Measurements from ENCODE around the gene ST3GAL2.

DNA sequence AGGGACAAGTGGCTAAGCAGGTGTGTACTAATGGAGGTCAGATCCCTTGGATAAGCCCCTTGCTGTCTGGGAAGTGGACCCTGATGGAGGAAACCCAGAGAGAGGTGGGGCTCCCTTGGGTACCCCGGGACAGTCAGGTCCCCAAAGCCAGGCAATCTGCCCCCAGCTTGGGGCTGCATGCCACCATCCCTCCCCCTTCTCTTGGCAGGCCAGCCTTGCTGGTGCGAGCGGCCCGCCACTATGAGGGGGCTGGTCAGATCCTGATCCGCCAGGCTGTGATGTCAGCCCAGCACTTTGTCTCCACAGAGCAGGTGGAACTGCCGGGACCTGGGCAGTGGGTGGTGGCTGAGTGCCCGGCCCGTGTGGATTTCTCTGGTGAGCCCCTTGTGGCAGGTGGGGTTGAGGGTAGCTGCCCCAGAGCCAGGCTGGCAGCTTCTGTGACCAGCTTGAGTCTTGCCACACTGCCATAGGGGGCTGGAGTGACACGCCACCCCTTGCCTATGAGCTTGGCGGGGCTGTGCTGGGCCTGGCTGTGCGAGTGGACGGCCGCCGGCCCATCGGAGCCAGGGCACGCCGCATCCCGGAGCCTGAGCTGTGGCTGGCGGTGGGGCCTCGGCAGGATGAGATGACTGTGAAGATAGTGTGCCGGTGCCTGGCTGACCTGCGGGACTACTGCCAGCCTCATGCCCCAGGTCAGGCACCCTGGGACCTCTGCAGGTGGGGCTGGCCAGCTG lies 35.6 kb upstream of the ST3GAL2 start:
- TF ChIP-seq, protein P1, sequence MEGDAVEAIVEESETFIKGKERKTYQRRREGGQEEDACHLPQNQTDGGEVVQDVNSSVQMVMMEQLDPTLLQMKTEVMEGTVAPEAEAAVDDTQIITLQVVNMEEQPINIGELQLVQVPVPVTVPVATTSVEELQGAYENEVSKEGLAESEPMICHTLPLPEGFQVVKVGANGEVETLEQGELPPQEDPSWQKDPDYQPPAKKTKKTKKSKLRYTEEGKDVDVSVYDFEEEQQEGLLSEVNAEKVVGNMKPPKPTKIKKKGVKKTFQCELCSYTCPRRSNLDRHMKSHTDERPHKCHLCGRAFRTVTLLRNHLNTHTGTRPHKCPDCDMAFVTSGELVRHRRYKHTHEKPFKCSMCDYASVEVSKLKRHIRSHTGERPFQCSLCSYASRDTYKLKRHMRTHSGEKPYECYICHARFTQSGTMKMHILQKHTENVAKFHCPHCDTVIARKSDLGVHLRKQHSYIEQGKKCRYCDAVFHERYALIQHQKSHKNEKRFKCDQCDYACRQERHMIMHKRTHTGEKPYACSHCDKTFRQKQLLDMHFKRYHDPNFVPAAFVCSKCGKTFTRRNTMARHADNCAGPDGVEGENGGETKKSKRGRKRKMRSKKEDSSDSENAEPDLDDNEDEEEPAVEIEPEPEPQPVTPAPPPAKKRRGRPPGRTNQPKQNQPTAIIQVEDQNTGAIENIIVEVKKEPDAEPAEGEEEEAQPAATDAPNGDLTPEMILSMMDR (IDR thresholded peaks at IDR 0.05 in 2 of 3, conservative IDR thresholded peaks at IDR 0.05 in 1 of 3; ENCODE audit: control insufficient read depth in 2 of 3, extremely low read depth in 1 of 3, insufficient read depth in 1 of 3, low read depth in 3 of 3, low read length in 3 of 3): no peak
- TF ChIP-seq CBFB (IDR thresholded peaks at IDR 0.05; ENCODE audit: low read depth) (no peak), WRNIP1 (IDR thresholded peaks at IDR 0.05; ENCODE audit: borderline replicate concordance, low read depth, low read length) (no peak)
- TF ChIP-seq, protein P2, sequence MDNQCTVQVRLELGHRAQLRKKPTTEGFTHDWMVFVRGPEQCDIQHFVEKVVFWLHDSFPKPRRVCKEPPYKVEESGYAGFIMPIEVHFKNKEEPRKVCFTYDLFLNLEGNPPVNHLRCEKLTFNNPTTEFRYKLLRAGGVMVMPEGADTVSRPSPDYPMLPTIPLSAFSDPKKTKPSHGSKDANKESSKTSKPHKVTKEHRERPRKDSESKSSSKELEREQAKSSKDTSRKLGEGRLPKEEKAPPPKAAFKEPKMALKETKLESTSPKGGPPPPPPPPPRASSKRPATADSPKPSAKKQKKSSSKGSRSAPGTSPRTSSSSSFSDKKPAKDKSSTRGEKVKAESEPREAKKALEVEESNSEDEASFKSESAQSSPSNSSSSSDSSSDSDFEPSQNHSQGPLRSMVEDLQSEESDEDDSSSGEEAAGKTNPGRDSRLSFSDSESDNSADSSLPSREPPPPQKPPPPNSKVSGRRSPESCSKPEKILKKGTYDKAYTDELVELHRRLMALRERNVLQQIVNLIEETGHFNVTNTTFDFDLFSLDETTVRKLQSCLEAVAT (IDR thresholded peaks at IDR 0.05): no peak

All from GM12878 (cell line).